ENCODE results near the gene CHRDL2.

DNA sequence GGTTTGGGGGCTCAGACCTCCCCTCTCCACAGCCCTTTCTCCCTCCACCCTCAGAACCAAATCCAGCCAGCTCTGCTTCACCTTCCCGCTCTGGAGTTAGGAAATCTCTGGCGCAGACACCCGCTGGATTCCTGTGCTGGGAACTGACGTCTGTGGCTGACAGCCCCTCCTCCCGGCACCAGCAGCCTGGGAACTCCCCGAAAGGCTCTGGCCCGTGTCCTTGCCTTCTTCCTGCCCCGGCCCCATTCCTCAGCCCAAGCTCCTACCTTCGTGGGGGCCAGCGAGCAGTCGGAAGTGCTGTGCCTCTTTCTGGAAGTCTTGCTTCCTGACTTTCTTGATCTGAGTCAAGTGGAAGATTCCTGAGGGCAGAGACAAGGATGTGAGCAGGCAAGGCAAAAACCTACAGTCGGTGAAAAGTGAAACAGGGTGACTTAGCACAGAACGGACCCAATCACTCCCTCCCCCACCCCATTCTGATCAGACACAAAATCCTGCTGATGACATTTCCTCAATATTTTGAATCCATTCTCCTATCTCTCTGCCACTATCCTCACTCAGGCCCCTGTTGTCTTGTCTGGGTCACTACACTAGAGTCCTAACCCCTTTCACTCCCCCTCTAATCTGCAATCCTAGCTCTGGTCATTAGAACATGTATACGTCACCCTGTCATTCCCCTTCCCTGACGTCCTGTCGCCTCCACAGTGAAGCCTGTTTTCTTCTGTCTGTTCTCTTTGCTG, 34.1 kb downstream of the CHRDL2 start:
- TF ChIP-seq, protein P1, sequence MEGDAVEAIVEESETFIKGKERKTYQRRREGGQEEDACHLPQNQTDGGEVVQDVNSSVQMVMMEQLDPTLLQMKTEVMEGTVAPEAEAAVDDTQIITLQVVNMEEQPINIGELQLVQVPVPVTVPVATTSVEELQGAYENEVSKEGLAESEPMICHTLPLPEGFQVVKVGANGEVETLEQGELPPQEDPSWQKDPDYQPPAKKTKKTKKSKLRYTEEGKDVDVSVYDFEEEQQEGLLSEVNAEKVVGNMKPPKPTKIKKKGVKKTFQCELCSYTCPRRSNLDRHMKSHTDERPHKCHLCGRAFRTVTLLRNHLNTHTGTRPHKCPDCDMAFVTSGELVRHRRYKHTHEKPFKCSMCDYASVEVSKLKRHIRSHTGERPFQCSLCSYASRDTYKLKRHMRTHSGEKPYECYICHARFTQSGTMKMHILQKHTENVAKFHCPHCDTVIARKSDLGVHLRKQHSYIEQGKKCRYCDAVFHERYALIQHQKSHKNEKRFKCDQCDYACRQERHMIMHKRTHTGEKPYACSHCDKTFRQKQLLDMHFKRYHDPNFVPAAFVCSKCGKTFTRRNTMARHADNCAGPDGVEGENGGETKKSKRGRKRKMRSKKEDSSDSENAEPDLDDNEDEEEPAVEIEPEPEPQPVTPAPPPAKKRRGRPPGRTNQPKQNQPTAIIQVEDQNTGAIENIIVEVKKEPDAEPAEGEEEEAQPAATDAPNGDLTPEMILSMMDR (conservative IDR thresholded peaks at IDR 0.05 in 1 of 2, IDR thresholded peaks at IDR 0.05 in 1 of 2; ENCODE audit: low read depth in 1 of 2, low read length in 2 of 2), result no peak
- TF ChIP-seq EZH2 (IDR thresholded peaks at IDR 0.05; ENCODE audit: low read length, missing control alignments), result no peak
